Activated B cell treated with CpG ODN at 0.5 μM for 24 hours (primary cell): ENCODE data around the gene CHMP6. TPM values are rescaled to one million over a fixed set of nuclear protein-coding genes. Genes with fewer than 3 reads are reported as not detected.

ENCODE experiments used
- ATAC-seq: fragments of 200-7000 bp; cut with Tn5 transposase; one replicate; pipeline ENCODE4 v1.10.0; 2021; ENCODE audit warnings: low read depth, mild to moderate bottlenecking, moderate library complexity
- CTCF ChIA-PET: fragments of 350-600 bp; sonication (Branson Sonifier 250); formaldehyde crosslinking; loops from one replicate; lab custom pipeline; 2021; ENCODE audit warnings: antibody characterized with exemption; lab: Charles Lee
- POLR2A ChIA-PET: fragments of 350-600 bp; sonication (Branson Sonifier 250); formaldehyde crosslinking; loops from one replicate; lab custom pipeline; 2021; ENCODE audit warnings: antibody characterized with exemption; lab: Charles Lee
- DNase-seq: peaks from one replicate; pipeline ENCODE4 v3.0.0; 2022
- H3K27ac Mint-ChIP-seq: one replicate; pipeline ENCODE4 v1.8.0; 2020; ENCODE audit warnings: mixed read lengths
- H3K27me3 Mint-ChIP-seq: one replicate; pipeline ENCODE4 v1.8.0; 2021; ENCODE audit warnings: mixed read lengths
- H3K36me3 Mint-ChIP-seq: one replicate; pipeline ENCODE4 v1.8.0; 2021; ENCODE audit warnings: low read depth, mixed read lengths
- H3K4me1 Mint-ChIP-seq: one replicate; pipeline ENCODE4 v1.8.0; 2021; ENCODE audit warnings: mixed read lengths
- H3K4me3 Mint-ChIP-seq: one replicate; pipeline ENCODE4 v1.8.0; 2020; ENCODE audit warnings: mild to moderate bottlenecking, mixed read lengths
- H3K9me3 Mint-ChIP-seq: one replicate; pipeline ENCODE4 v1.8.0; 2020; ENCODE audit warnings: mixed read lengths
- CTCF ChIP-seq: fragments of 200-600 bp; IDR thresholded peaks from one replicate; pipeline ENCODE4 v1.8.0; 2022; ENCODE audit warnings: antibody characterized with exemption, mild to moderate bottlenecking
- intact Hi-C: fragments of 100-400 bp; cut with micrococcal nuclease; formaldehyde crosslinking; loops from one replicate; pipeline ENCODE4 v1.15.1; 2024
- total RNA-seq: library from RNA; stranded (reverse); gene quantifications from 2 replicates; pipeline ENCODE4 v1.2.3, GENCODE V29; 2022

CHMP6 gene
- total RNA-seq, 1 donor from 2014 or later = 36.6 TPM

DNA sequence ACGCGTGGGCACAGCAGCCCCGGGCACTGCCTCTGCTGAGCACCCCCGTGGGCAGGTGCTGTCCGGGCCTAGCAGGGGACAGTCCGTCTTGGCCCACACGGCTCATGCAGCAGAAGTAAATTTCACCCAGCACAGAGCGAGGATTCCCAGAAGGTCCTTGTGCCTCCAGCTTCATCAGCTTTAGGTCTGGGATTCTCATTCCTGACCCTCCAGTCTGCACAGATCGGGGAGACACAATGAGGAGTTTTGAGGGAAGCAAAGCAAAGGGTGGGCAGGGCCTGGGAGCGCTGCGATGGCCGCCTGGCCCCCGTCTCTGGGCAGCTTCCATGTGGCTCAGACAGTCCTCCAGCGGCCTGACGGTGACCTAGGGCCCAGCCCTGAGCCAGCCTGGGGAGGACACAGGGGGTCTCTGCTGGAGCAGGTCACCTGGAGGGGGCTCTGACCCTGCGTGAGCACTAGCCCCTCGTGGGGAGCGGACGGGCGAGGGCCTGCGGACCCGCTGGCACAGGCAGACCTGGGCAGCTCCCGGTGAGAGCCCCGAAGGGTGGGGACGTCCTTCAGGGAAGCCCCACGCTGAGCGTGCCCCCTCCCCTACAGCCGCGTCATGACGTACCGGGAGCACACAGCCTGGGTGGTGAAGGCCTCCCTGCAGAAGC lies 30.7 kb upstream of the CHMP6 start:
- DNase-seq (no peak), ATAC-seq (no peak)
- no peak for TF ChIP-seq CTCF
- Mint-ChIP-seq H3K27me3 (no peaks in the 10 kb centered on the region), H3K4me1 (peaks cover 4% of the 10 kb centered on the region), H3K27ac (no peak overlapping the region), H3K36me3 (peaks cover 20% of the 10 kb centered on the region), H3K4me3 (no peak overlapping the region), H3K9me3 (no peaks in the 10 kb centered on the region)
- ChIA-PET CTCF (no interaction called here), POLR2A (no interaction called here)
- intact Hi-C loops = no loop called here

- intact Hi-C loops = no loop called here
Observed at GRCh38 chr17:80961541-80962330, 29.9 kb upstream of the CHMP6 start.

DNA sequence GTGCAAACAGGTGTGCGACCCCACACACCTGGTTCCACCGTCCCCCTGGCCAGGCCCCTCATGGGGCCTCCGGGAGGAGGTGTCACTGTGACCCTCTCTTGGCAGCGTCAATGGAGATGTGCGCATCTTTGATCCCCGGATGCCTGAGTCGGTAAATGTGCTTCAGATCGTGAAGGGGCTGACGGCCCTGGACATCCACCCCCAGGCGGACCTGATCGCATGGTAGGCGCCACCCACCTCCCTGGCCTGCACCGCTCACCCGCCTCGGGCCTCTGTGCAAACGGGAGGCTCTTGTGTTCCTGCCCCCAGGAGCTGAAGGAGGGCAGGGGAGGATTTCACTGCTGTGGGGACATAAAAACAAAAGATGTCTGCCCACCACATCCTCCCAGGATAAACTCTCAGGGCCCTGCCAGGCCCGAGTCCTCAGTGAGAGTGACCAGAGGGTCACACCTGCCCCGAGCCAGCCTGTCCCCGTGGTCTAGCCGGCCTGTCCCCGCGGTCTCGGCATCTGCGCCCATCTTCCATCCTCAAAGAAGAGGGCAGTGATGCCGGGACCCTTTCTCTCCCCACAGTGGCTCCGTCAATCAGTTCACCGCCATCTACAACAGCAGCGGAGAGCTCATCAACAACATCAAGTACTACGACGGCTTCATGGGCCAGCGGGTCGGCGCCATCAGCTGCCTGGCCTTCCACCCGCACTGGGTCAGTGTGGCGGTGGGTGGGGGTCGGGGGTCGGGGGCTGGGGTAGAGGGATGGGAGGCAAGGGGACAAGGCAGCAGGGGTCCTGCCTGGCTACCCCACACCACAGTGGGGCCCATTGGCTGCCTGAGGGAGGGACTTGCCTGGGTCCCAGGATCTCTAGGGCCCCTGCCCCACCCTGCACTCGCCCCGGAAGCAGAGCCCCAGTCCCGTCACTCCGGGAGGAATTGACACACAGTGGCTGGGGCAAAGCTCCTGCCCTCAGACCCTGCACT lies 29.0 kb upstream of the CHMP6 start:
- POLR2A ChIA-PET = no interaction called here
- H3K27me3 Mint-ChIP-seq = no peaks in the 10 kb centered on the region
- CTCF ChIA-PET = no interaction called here
- no peak overlapping the region for H3K27ac Mint-ChIP-seq
- intact Hi-C loops = no loop called here
- H3K36me3 Mint-ChIP-seq = peaks cover 23% of the 10 kb centered on the region
- no peak overlapping the region for H3K4me3 Mint-ChIP-seq
- no peaks in the 10 kb centered on the region for H3K4me1 Mint-ChIP-seq
- ATAC-seq (no peak), DNase-seq (no peak)
- H3K9me3 Mint-ChIP-seq = no peaks in the 10 kb centered on the region
- TF ChIP-seq CTCF = no peak

More at GRCh38 chr17:80961541-80962330, 29.9 kb upstream of the CHMP6 start:
- no peak overlapping the region for H3K4me3 Mint-ChIP-seq
- H3K36me3 Mint-ChIP-seq = peaks cover 23% of the 10 kb centered on the region
- no peaks in the 10 kb centered on the region for H3K9me3 Mint-ChIP-seq
- ATAC-seq = no peak
- no peak overlapping the region for H3K27ac Mint-ChIP-seq
- no peak for TF ChIP-seq CTCF
- ChIA-PET CTCF (no interaction called here), POLR2A (no interaction called here)
- H3K4me1 Mint-ChIP-seq = no peaks in the 10 kb centered on the region
- DNase-seq = no peak
- H3K27me3 Mint-ChIP-seq = no peaks in the 10 kb centered on the region

- Mint-ChIP-seq H3K27me3 (no peaks in the 10 kb centered on the region), H3K27ac (no peak overlapping the region), H3K4me1 (peaks cover 3% of the 10 kb centered on the region), H3K36me3 (peaks cover 23% of the 10 kb centered on the region), H3K9me3 (no peaks in the 10 kb centered on the region), H3K4me3 (no peak overlapping the region)
- no peak for ATAC-seq
- ChIA-PET POLR2A (no interaction called here), CTCF (no interaction called here)
- DNase-seq = no peak
- TF ChIP-seq CTCF = no peak
- intact Hi-C loops = no loop called here
Observed at GRCh38 chr17:80963812-80964543, 27.7 kb upstream of the CHMP6 start.
